Fibroblast of lung (primary cell): Measurements from ENCODE around the gene LGALS3BP. TPM values are rescaled to one million over a fixed set of nuclear protein-coding genes. Genes with fewer than 3 reads are reported as not detected.

ENCODE experiments used
- DNase-seq, 2 donors: peaks; one replicate each; pipeline versions ENCODE4 v3.0.0 to v3.0.0-alpha.2; 2010; ENCODE audit warnings: low read depth in 2 of 2
- H2AFZ ChIP-seq: 2 replicates; pipeline ENCODE4 v1.5.1; 2012; ENCODE audit warnings: low read length, control low read depth, inconsistent platforms
- H3K27ac ChIP-seq: 2 replicates; pipeline ENCODE4 v1.5.1; 2011; ENCODE audit warnings: low read length, control low read depth; ENCODE audit not compliant: insufficient read depth
- H3K27me3 ChIP-seq: 2 replicates; pipeline ENCODE4 v1.5.1; 2011; ENCODE audit warnings: mild to moderate bottlenecking, low read length; ENCODE audit not compliant: control insufficient read depth, insufficient read depth
- H3K36me3 ChIP-seq: 2 replicates; pipeline ENCODE4 v1.5.1; 2011; ENCODE audit warnings: low read length; ENCODE audit not compliant: control insufficient read depth, insufficient read depth
- H3K4me1 ChIP-seq: 2 replicates; pipeline ENCODE4 v1.5.1; 2011; ENCODE audit warnings: low read length; ENCODE audit not compliant: control insufficient read depth, insufficient read depth; ENCODE audit errors: extremely low read depth
- H3K4me2 ChIP-seq: 2 replicates; pipeline ENCODE4 v1.5.1; 2011; ENCODE audit warnings: low read length, control low read depth; ENCODE audit not compliant: insufficient read depth; ENCODE audit errors: extremely low read depth
- H3K4me3 ChIP-seq, 4 experiments: fragments of 200-600 bp in 1 of 4; sonication (generic) in 1 of 4; replicated peaks in 1 of 4; 2 replicates each; pipeline ENCODE4 v1.5.1; 2011 to 2016; ENCODE audit warnings: low read length in 4 of 4, low read depth in 3 of 4, mild to moderate bottlenecking in 3 of 4, control low read depth in 2 of 4, inconsistent platforms in 1 of 4, mixed read lengths in 1 of 4; ENCODE audit not compliant: insufficient read depth in 1 of 4; ENCODE audit errors: control extremely low read depth in 1 of 4
- H3K79me2 ChIP-seq: 2 replicates; pipeline ENCODE4 v1.5.1; 2012; ENCODE audit warnings: mild to moderate bottlenecking, low read length, inconsistent platforms; ENCODE audit not compliant: control insufficient read depth, insufficient read depth
- H3K9ac ChIP-seq: 2 replicates; pipeline ENCODE4 v1.5.1; 2011; ENCODE audit warnings: mild to moderate bottlenecking, low read length, control low read depth; ENCODE audit not compliant: insufficient read depth
- H3K9me3 ChIP-seq: 2 replicates; pipeline ENCODE4 v1.5.1; 2012; ENCODE audit warnings: low read depth, low read length; ENCODE audit not compliant: control insufficient read depth, insufficient read depth
- H4K20me1 ChIP-seq: 2 replicates; pipeline ENCODE4 v1.5.1; 2011; ENCODE audit warnings: low read length; ENCODE audit not compliant: control insufficient read depth, insufficient read depth; ENCODE audit errors: extremely low read depth
- EZH2 ChIP-seq: IDR thresholded peaks from 2 replicates; pipeline ENCODE4 v1.5.1; 2012; ENCODE audit warnings: low read length, control low read depth, mild to moderate bottlenecking; ENCODE audit errors: missing control alignments
- polyA plus RNA-seq, 2 donors: library from polyadenylated mRNA; depleted of rRNA in 1 of 2; stranded (reverse) in 1 of 2; unstranded in 1 of 2; fragments of >200 nt; gene quantifications; 2 replicates each; pipeline ENCODE4 v1.2.1, GENCODE V29; 2011 to 2012; ENCODE audit warnings: missing spikeins in 1 of 2
- total RNA-seq: library from RNA; depleted of rRNA; stranded (reverse); fragments of >200 nt; gene quantifications from 2 replicates; pipeline ENCODE4 v1.2.1, GENCODE V29; 2014
- TF ChIP-seq, protein P1 (sequence below), 2 donors: IDR thresholded peaks in 1 of 2; conservative IDR thresholded peaks in 1 of 2; 1 replicate in 1 of 2; 2 replicates in 1 of 2; pipeline ENCODE4 v1.5.1; 2011 to 2012; ENCODE audit warnings: low read length in 2 of 2, control low read depth in 1 of 2, inconsistent platforms in 1 of 2, low read depth in 1 of 2, mild to moderate bottlenecking in 1 of 2

LGALS3BP gene
- total and polyA plus RNA-seq, 2 donors (not counting 1 experiment from before 2014, with no cell fraction given), result 128 to 387 TPM

DNA sequence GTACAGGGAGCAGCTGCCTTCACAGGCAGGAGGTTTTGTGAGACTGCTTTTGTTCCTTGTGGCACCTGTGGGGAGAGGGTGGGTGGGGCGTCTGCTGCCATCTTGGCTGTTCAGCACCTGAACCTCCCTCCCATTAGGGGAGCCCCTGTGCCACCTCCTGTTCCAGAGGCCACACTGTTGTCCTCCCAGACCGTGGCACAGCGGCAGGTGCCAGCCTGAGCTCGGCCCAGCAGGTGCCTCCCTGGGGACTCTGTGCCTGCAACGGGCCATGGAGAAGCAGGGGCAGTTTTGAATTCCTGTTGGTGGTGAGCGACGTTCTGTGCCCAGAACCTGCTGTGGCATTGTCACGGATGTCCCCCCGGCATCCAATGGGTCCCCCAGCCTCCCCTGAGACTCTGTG is 9.9 kb downstream of the LGALS3BP start:
- Histone ChIP-seq H3K9ac (no peak overlapping the region), H3K4me2 (no peak overlapping the region), H2AFZ (no peak overlapping the region), H3K27me3 (no peaks in the 10 kb centered on the region), H4K20me1 (no peaks in the 10 kb centered on the region), H3K9me3 (no peaks in the 10 kb centered on the region), H3K27ac (no peak overlapping the region), H3K36me3 (peaks cover 6% of the 10 kb centered on the region), H3K4me3 (no peak overlapping the region), H3K79me2 (peaks cover 3% of the 10 kb centered on the region), H3K4me1 (peaks cover 10% of the 10 kb centered on the region)
- DNase-seq, result no peak
- TF ChIP-seq EZH2, result no peak
- TF ChIP-seq, protein P1, sequence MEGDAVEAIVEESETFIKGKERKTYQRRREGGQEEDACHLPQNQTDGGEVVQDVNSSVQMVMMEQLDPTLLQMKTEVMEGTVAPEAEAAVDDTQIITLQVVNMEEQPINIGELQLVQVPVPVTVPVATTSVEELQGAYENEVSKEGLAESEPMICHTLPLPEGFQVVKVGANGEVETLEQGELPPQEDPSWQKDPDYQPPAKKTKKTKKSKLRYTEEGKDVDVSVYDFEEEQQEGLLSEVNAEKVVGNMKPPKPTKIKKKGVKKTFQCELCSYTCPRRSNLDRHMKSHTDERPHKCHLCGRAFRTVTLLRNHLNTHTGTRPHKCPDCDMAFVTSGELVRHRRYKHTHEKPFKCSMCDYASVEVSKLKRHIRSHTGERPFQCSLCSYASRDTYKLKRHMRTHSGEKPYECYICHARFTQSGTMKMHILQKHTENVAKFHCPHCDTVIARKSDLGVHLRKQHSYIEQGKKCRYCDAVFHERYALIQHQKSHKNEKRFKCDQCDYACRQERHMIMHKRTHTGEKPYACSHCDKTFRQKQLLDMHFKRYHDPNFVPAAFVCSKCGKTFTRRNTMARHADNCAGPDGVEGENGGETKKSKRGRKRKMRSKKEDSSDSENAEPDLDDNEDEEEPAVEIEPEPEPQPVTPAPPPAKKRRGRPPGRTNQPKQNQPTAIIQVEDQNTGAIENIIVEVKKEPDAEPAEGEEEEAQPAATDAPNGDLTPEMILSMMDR (conservative IDR thresholded peaks at IDR 0.05 in 1 of 2, IDR thresholded peaks at IDR 0.05 in 1 of 2; ENCODE audit: low read depth in 1 of 2, low read length in 2 of 2), result no peak

DNA sequence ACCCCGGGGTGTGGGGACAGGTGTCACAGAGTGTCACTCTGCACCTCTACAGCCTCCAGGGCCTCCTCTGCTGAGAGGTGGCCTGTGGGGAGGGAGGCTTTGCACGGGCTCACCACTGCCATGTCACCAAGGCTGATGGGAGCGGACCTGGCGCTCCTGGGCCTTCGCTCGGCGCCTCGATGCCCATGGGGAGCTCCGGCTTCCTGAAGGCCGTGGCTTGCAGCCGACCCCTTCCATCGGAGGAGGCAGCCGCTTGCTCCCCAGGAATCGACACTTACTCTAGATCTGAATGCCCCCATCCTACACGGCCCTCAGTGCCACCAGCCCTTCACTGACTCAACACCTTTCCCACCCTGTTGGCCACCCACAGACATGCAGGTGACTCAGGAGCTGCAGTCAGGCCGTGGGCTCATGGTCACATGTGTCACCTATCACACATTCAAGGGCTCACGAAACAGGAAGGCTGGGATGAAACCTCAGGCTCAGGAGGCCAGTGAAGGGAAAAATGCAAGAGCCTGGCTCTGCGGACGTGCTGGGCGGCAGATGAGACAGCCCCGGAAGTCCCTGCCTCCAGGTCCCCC is 11.9 kb downstream of the LGALS3BP start:
- Histone ChIP-seq H3K27ac (no peak overlapping the region), H3K4me1 (peaks cover 8% of the 10 kb centered on the region), H3K4me3 (no peak overlapping the region), H4K20me1 (no peaks in the 10 kb centered on the region), H3K36me3 (peaks cover 6% of the 10 kb centered on the region), H3K79me2 (peaks cover 3% of the 10 kb centered on the region), H3K9me3 (no peaks in the 10 kb centered on the region), H3K27me3 (no peaks in the 10 kb centered on the region), H2AFZ (no peak overlapping the region), H3K9ac (no peak overlapping the region), H3K4me2 (no peak overlapping the region)
- TF ChIP-seq EZH2, result no peak
- TF ChIP-seq, protein P1 (conservative IDR thresholded peaks at IDR 0.05 in 1 of 2, IDR thresholded peaks at IDR 0.05 in 1 of 2; ENCODE audit: low read depth in 1 of 2, low read length in 2 of 2), result no peak
- DNase-seq, result no peak

DNA sequence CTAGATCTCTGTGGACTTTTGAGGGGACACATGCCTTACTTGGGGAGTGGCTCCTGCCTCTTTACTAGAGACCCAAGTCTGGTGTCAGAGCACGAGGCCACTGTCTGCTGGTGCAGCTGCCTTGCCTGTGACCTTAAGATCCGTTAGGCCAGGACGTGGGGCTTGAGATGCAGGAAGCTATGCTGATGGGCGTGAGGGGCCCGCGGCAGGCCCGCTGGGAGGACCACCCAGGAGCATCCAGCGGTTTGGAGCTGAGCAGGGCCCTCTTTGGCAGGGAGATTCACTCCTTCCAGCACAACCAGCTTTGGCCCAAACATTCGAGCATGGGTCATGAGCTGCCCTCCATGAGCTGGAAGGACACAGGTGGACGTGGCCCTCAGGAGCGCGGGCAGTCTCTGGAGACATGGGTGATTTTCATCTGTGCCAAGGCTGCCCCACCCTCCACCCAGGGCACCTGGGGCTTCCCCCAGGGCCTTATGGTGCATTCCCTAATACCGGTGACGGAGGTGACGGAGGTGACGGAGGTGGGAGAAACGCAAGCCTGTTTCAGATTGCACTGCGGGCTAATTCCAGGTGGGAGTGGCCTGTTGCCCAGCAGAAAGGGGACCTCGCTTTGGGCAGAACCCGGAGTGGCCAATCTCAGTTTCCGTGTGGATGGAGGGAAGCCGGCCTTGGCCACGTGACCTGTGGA is 12.7 kb downstream of the LGALS3BP start:
- no peak for TF ChIP-seq EZH2
- TF ChIP-seq, protein P1 (conservative IDR thresholded peaks at IDR 0.05 in 1 of 2, IDR thresholded peaks at IDR 0.05 in 1 of 2; ENCODE audit: low read depth in 1 of 2, low read length in 2 of 2), result no peak
- Histone ChIP-seq H3K4me1 (peaks cover 14% of the 10 kb centered on the region), H3K36me3 (peaks cover 6% of the 10 kb centered on the region), H3K4me2 (no peak overlapping the region), H2AFZ (no peak overlapping the region), H3K79me2 (peaks cover 3% of the 10 kb centered on the region), H3K27ac (no peak overlapping the region), H3K9me3 (no peaks in the 10 kb centered on the region), H4K20me1 (no peaks in the 10 kb centered on the region), H3K27me3 (no peaks in the 10 kb centered on the region), H3K9ac (no peak overlapping the region), H3K4me3 (no peak overlapping the region)
- DNase-seq, result no peak
